Transverse colon (tissue), 4 donors: ENCODE data around the gene SAAL1. TPM values are rescaled to one million over a fixed set of nuclear protein-coding genes. Genes with fewer than 3 reads are reported as not detected.

Experiments used
- DNase-seq: peaks from one replicate; pipeline ENCODE4 v3.0.0-alpha.2; 2019
- H3K27ac ChIP-seq, 4 donors: fragments of 200-600 bp; sonication (generic); 2 replicates each; pipeline ENCODE4 v1.5.1; 2016 to 2018; ENCODE audit warnings: inconsistent platforms in 4 of 4
- H3K27me3 ChIP-seq: fragments of 200-600 bp; sonication (generic); 2 replicates; pipeline ENCODE4 v1.5.1; 2017; ENCODE audit warnings: inconsistent platforms
- H3K36me3 ChIP-seq, 4 donors: fragments of 200-600 bp; sonication (generic); 2 replicates each; pipeline ENCODE4 v1.5.1; 2017 to 2019; ENCODE audit warnings: inconsistent platforms in 4 of 4
- H3K4me1 ChIP-seq, 4 donors: fragments of 200-600 bp; sonication (generic); 2 replicates each; pipeline ENCODE4 v1.5.1; 2017 to 2020; ENCODE audit warnings: inconsistent platforms in 4 of 4
- H3K4me3 ChIP-seq, 4 donors: fragments of 200-600 bp; sonication (generic); 1 replicate in 1 of 4; 2 replicates in 3 of 4; pipeline versions ENCODE4 v1.5.1 to v1.6.1; 2017 to 2019; ENCODE audit warnings: inconsistent platforms in 4 of 4
- H3K9me3 ChIP-seq, 2 donors: fragments of 200-600 bp; sonication (generic); 2 replicates each; pipeline ENCODE4 v1.5.1; 2017 to 2019; ENCODE audit warnings: inconsistent platforms in 2 of 2
- EP300 ChIP-seq: sonication (generic); formaldehyde crosslinking; IDR thresholded peaks from one replicate; pipeline ENCODE4 v1.6.1; 2017; ENCODE audit warnings: antibody characterized with exemption, low read depth
- POLR2A ChIP-seq: fragments of 450-650 bp; IDR thresholded peaks from one replicate; pipeline ENCODE4 v1.6.1; 2016; ENCODE audit warnings: antibody characterized with exemption, mild to moderate bottlenecking, moderate library complexity
- POLR2AphosphoS5 ChIP-seq, 3 donors: sonication (generic); formaldehyde crosslinking; IDR thresholded peaks; one replicate each; pipeline ENCODE4 v1.6.1; 2016; ENCODE audit warnings: antibody characterized with exemption in 3 of 3
- WGBS, 2 donors: methylation state at CpG; one replicate each; pipeline ENCODE4 v1.1.5; 2018; ENCODE audit warnings: low coverage in 1 of 2; 5-methylcytosine and 5-hydroxymethylcytosine counted together
- in situ Hi-C, 4 donors: fragments of 200-750 bp; cut with MboI; loops; one replicate each; pipeline versions ENCODE4 v1.15.0 to v1.15.1; 2017; ENCODE audit warnings: low sequenced_read_pairs in 3 of 4, low pct_ligation_motif_present in 1 of 4, low pct_unique_long_range_greater_than_20kb in 1 of 4
- intact Hi-C: fragments of 100-400 bp; cut with DNase I; formaldehyde crosslinking; loops from one replicate; pipeline ENCODE4 v1.15.1; 2023; ENCODE audit warnings: low total_unique reads
- total RNA-seq, 4 donors: library from RNA; depleted of rRNA; stranded (reverse); fragments of >200 nt; gene quantifications; one replicate each; pipeline ENCODE4 v1.1.0, GENCODE V29; 2016
- TF ChIP-seq, protein P1 (sequence below), 5 experiments: fragments of 200-600 bp in 3 of 5; fragments of 450-650 bp in 2 of 5; sonication (generic) in 3 of 5; IDR thresholded peaks; 1 replicate in 2 of 5; 2 replicates in 3 of 5; pipeline ENCODE4 v1.5.1; 2016 to 2017; ENCODE audit warnings: antibody characterized with exemption in 5 of 5, inconsistent platforms in 3 of 5, mild to moderate bottlenecking in 2 of 5, moderate library complexity in 1 of 5

The SAAL1 gene
- total RNA-seq, 4 donors from 2014 or later = 11.5 to 23.0 (median 12.7) TPM

DNA sequence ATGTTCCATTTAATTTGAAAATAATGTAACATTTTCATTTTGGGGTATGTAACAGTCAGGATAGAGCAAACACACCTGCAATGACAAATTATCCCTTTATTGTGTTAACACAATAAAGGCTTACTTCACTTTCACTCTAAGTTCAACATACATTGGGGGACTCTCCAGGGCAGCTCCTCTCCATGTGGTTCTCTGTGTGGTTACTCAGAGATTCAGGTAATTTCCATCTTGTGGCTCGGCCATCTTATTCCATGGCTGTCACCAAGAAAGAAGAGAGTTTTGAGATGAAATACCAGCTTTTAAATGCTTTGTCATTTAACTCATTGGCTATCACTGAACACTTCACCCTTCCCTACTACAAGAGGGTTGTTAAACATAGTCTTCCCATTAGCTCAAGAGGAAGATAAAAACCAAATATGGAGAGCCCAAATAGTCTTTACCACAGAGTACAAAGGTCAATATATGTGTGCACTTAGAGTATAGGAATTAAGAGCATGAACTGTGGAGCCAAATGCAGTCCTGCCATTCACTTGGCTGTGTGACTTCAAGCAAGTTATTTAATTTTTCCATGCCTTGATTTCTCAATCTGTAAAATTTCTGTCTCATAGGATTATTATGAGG, 49.2 kb downstream of the SAAL1 start:
- intact Hi-C loops = no loop called here
- H3K27ac ChIP-seq = no peak overlapping the region
- TF ChIP-seq EP300 (no peak), POLR2AphosphoS5 (IDR thresholded peaks at IDR 0.05) (no peak), POLR2A (no peak)
- TF ChIP-seq, protein P1, sequence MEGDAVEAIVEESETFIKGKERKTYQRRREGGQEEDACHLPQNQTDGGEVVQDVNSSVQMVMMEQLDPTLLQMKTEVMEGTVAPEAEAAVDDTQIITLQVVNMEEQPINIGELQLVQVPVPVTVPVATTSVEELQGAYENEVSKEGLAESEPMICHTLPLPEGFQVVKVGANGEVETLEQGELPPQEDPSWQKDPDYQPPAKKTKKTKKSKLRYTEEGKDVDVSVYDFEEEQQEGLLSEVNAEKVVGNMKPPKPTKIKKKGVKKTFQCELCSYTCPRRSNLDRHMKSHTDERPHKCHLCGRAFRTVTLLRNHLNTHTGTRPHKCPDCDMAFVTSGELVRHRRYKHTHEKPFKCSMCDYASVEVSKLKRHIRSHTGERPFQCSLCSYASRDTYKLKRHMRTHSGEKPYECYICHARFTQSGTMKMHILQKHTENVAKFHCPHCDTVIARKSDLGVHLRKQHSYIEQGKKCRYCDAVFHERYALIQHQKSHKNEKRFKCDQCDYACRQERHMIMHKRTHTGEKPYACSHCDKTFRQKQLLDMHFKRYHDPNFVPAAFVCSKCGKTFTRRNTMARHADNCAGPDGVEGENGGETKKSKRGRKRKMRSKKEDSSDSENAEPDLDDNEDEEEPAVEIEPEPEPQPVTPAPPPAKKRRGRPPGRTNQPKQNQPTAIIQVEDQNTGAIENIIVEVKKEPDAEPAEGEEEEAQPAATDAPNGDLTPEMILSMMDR (IDR thresholded peaks at IDR 0.05) = no peak
- WGBS, 2 donors = 31% methylated on average over 1 of the region's 1 CpG; no CpG with 5 or more reads in 1 of the 2 donors
- H3K27me3 ChIP-seq = no peaks in the 10 kb centered on the region
- H3K4me1 ChIP-seq = no peaks in the 10 kb centered on the region
- H3K4me3 ChIP-seq = no peak overlapping the region
- in situ Hi-C loops = no loop called here
- H3K36me3 ChIP-seq = no peaks in the 10 kb centered on the region
- no peak for DNase-seq
- no peaks in the 10 kb centered on the region for H3K9me3 ChIP-seq

DNA sequence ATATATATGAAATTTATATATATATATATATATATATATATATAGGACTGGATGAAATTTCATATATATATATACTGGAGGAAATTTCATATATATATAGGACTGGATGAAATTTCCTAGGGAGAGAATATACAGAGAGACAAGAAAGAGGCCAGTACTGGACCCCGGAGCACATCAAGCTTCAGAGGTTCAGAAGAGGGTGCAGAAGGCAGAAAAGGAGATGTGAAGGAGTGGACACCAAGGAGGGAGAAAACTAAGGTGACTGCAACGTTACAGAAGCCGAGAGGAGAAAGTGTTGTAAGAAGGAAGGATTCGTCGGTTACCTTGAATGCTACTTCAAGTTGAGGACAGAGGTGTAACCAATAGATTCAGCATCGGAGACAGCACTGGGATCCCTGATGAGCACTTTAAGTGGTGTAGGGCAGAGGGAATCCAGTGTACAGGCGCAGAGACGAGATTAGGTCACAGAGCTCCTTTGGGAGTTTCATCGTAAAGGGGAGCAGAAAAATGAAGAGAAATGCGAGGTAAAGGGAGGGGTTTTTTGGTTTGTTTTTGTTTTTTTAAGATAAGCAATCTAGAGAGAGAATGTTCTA, 51.3 kb downstream of the SAAL1 start:
- WGBS, 2 donors = 81 to 84% methylated on average over 9 to 10 of the region's 10 CpGs
- Histone ChIP-seq H3K36me3 (no peaks in the 10 kb centered on the region), H3K9me3 (no peaks in the 10 kb centered on the region), H3K4me1 (no peaks in the 10 kb centered on the region), H3K4me3 (no peak overlapping the region), H3K27me3 (no peaks in the 10 kb centered on the region), H3K27ac (no peak overlapping the region)
- intact Hi-C loops (no loop called here), in situ Hi-C loops (no loop called here)
- TF ChIP-seq POLR2AphosphoS5 (IDR thresholded peaks at IDR 0.05) = no peak
- TF ChIP-seq, protein P1 (IDR thresholded peaks at IDR 0.05) = no peak
- TF ChIP-seq POLR2A = no peak
- no peak for TF ChIP-seq EP300
- DNase-seq = no peak

DNA sequence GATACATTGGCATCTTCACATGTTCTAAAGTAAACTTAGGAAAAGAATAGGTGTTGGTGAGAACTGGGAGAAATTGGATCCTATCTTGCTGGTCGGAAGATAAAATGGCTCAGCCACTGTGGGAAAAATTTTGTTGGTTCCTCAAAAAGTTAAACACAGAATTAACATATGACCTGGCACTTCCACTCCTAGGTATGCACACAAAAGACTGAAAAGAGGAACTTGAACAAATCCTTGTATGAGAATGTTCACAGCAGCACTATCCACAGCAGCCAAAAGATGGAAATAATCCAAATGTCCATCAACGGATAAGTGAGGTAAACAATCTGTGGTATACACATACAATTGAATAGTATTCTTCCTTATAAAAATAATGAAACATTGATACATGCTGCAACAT, 55.0 kb downstream of the SAAL1 start:
- H3K4me1 ChIP-seq = peaks cover 0 to 7% (median 3%) of the 10 kb centered on the region in 4 donors
- TF ChIP-seq POLR2A (no peak), POLR2AphosphoS5 (IDR thresholded peaks at IDR 0.05) (no peak), EP300 (no peak)
- TF ChIP-seq, protein P1 (IDR thresholded peaks at IDR 0.05) = no peak
- peaks cover 28% of the 10 kb centered on the region for H3K27me3 ChIP-seq
- DNase-seq = no peak
- intact Hi-C loops = no loop called here
- H3K27ac ChIP-seq = no peak overlapping the region
- WGBS, 2 donors = 38 to 49% methylated on average over 2 of the region's 2 CpGs
- peaks cover 0 to 6% of the 10 kb centered on the region in 2 donors for H3K9me3 ChIP-seq
- in situ Hi-C loops = no loop called here
- no peak overlapping the region for H3K4me3 ChIP-seq
- H3K36me3 ChIP-seq = no peaks in the 10 kb centered on the region

DNA sequence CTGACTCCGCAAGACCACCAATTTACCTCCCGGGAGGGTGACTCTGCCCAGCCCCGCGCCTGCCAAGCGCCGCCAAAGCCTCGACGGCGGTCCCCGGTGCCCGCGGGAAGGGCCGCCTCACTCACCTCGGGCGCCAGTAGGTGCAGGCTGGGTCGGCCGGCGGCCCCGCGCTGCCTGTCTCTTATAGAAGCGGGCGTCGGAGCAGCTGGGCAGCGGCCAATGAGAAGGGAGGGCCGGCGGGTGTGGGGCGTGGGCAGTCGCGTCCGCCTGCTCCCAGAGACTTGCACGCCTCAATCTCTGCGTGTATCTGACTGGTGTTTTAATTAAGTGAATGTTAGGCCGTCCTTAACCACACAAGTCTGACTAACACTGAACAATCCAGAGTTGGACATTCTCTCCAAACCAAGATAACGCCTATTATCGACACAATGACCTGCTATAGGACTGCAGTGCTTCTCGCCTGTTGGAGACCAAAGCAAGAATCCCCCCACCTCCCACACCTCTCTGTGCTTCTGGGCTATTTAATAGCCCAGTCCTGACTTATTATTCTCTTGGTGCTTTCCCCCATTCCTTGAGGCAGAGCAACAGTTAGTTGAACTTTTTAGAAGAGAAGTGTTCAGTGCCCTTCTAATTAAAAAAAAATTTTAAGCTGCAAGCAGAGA, 59.6 kb downstream of the SAAL1 start, which contains the start of gene TPH1:
TPH1 (minus strand) TSS at position 154 of the 662 bp plus-strand sequence. CDS start 5,507 bp downstream, outside the sequence.
- no peak within 1 kb of the TSS for H3K27ac ChIP-seq
- peaks cover 61% of the 10 kb centered on the region for H3K27me3 ChIP-seq
- H3K4me3 ChIP-seq = peak within 1 kb of the TSS in 1 of 4 donors; percentile 12
- in situ Hi-C loops (no loop called here), intact Hi-C loops (no loop called here)
- H3K9me3 ChIP-seq = peaks cover 0 to 6% of the 10 kb centered on the region in 2 donors
- TF ChIP-seq, protein P1 (IDR thresholded peaks at IDR 0.05) = no peak
- no peak for TF ChIP-seq POLR2A
- H3K36me3 ChIP-seq = no peaks in the 10 kb centered on the region
- WGBS, 2 donors = 9 to 30% methylated on average over 3 to 31 of the region's 36 CpGs
- peaks cover 0 to 8% (median 3%) of the 10 kb centered on the region in 4 donors for H3K4me1 ChIP-seq
- peak; percentile 34 for DNase-seq
